ENCODE results near the gene EDC4.
A peak's percentile ranks its signal among the peaks of the same experiment; 100 is the strongest.

The EDC4 gene

GRCh38 chr16:67927131-67927941 is 54.5 kb downstream of the EDC4 start:
- CTCF ChIA-PET = interaction anchor here (0.7 to 4.9 kb wide), 12 partner anchors 31 to 406 kb away, joined by 3 to 62 read pairs (median 5); partner anchors contain the start of genes NRN1L and PSKH1
- H3K4me1 ChIP-seq (ENCODE audit: control insufficient read depth, insufficient read depth, low read length) = peaks cover 10% of the 10 kb centered on the region; the same call in 1 of the 2 replicates
- H3K27ac ChIP-seq (ENCODE audit: extremely low read depth, low read depth, low read length) = no peak overlapping the region; the same call in 1 of the 2 replicates
- no peak overlapping the region for H3K4me3 ChIP-seq (ENCODE audit: low read depth, low read length)
- POLR2A ChIA-PET = interaction anchor here (3.0 kb wide), 1 partner anchor 8 kb away, joined by 10 read pairs; no protein-coding TSS in a partner anchor
- peaks cover 0 to 63% of the 10 kb centered on the region in 2 experiments; a peak in 1 of 3 replicates for H3K36me3 ChIP-seq (ENCODE audit: control insufficient read depth in 2 of 2, insufficient read depth in 1 of 2, low read length in 2 of 2)
- no peak for TF ChIP-seq ELK4 (IDR thresholded peaks at IDR 0.05; ENCODE audit: borderline replicate concordance, low read depth, low read length)
- peak; percentile 49; the same call in 1 of the 2 replicates for TF ChIP-seq ZNF600 (tag by site-specific recombination; IDR thresholded peaks at IDR 0.05)
- no peaks in the 10 kb centered on the region for H3K9me3 ChIP-seq (ENCODE audit: control insufficient read depth, insufficient read depth, low read depth, low read length)

- ChIA-PET CTCF (interaction anchor here (0.6 to 4.9 kb wide), 9 partner anchors 35 to 407 kb away, joined by 3 to 62 read pairs (median 4); partner anchors contain the start of genes NRN1L and PSKH1), POLR2A (interaction anchor here (1.2 kb wide), 1 partner anchor 45 kb away, joined by 3 read pairs; no protein-coding TSS in a partner anchor)
- H3K4me3 ChIP-seq (ENCODE audit: low read depth, low read length) = no peak overlapping the region
- no peak for TF ChIP-seq KLF17 (tag by site-specific recombination; IDR thresholded peaks at IDR 0.05)
- no peak for TF ChIP-seq FEZF1 (tag by site-specific recombination; IDR thresholded peaks at IDR 0.05)
- no peak for TF ChIP-seq ZBTB48 (tag by site-specific recombination; IDR thresholded peaks at IDR 0.05)
- TF ChIP-seq ZNF239 (tag by site-specific recombination; IDR thresholded peaks at IDR 0.05) = no peak
- TF ChIP-seq, protein P1, sequence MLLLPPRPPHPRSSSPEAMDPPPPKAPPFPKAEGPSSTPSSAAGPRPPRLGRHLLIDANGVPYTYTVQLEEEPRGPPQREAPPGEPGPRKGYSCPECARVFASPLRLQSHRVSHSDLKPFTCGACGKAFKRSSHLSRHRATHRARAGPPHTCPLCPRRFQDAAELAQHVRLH (tag by site-specific recombination; IDR thresholded peaks at IDR 0.05) = no peak
- no peak for TF ChIP-seq GFI1B (tag by site-specific recombination; IDR thresholded peaks at IDR 0.05)
- TF ChIP-seq ZNF184 (tag by site-specific recombination; IDR thresholded peaks at IDR 0.05) = no peak
- no peak for TF ChIP-seq ZNF514 (tag by site-specific recombination; IDR thresholded peaks at IDR 0.05)
- H3K9me3 ChIP-seq (ENCODE audit: control insufficient read depth, insufficient read depth, low read depth, low read length) = no peaks in the 10 kb centered on the region
- H3K27ac ChIP-seq (ENCODE audit: extremely low read depth, low read depth, low read length) = no peak overlapping the region
- H3K4me1 ChIP-seq (ENCODE audit: control insufficient read depth, insufficient read depth, low read length) = peaks cover 10% of the 10 kb centered on the region; the same call in 1 of the 2 replicates
- peaks cover 0 to 61% of the 10 kb centered on the region in 2 experiments; a peak in 2 of 3 replicates for H3K36me3 ChIP-seq (ENCODE audit: control insufficient read depth in 2 of 2, insufficient read depth in 1 of 2, low read length in 2 of 2)
These were observed 55.3 kb downstream of the EDC4 start for GRCh38 chr16:67928147-67928546.

GRCh38 chr16:67928561-67929364 is 55.9 kb downstream of the EDC4 start:
- Histone ChIP-seq H3K9me3 (ENCODE audit: control insufficient read depth, insufficient read depth, low read depth, low read length) (no peaks in the 10 kb centered on the region), H3K27ac (ENCODE audit: extremely low read depth, low read depth, low read length) (no peak overlapping the region), H3K36me3 (ENCODE audit: control insufficient read depth in 2 of 2, insufficient read depth in 1 of 2, low read length in 2 of 2) (peaks cover 0 to 54% of the 10 kb centered on the region in 2 experiments; a peak in 2 of 3 replicates), H3K4me1 (ENCODE audit: control insufficient read depth, insufficient read depth, low read length) (peaks cover 10% of the 10 kb centered on the region; the same call in 1 of the 2 replicates), H3K4me3 (ENCODE audit: low read depth, low read length) (no peak overlapping the region)
- CTCF ChIA-PET = interaction anchor here (0.6 to 4.9 kb wide), 18 partner anchors 12 to 408 kb away, joined by 3 to 62 read pairs (median 3); partner anchors contain the start of genes NRN1L and PSKH1
- POLR2A ChIA-PET = interaction anchor here (1.2 kb wide), 1 partner anchor 45 kb away, joined by 3 read pairs; no protein-coding TSS in a partner anchor
- TF ChIP-seq ZNF488 (tag by site-specific recombination; IDR thresholded peaks at IDR 0.05) (no peak), SCRT1 (tag by site-specific recombination; IDR thresholded peaks at IDR 0.05; ENCODE audit: borderline replicate concordance) (peak; percentile 79), KLF16 (tag by site-specific recombination; IDR thresholded peaks at IDR 0.05) (0 out of 2 replicates have a peak, but pooled peaks have one; percentile 30), ZEB2 (tag by site-specific recombination; IDR thresholded peaks at IDR 0.05) (peak; percentile 46; the same call in 1 of the 2 replicates), ZNF596 (tag by site-specific recombination; IDR thresholded peaks at IDR 0.05) (no peak), YY1 (tag by site-specific recombination; IDR thresholded peaks at IDR 0.05) (no peak), ZNF561 (tag by site-specific recombination; IDR thresholded peaks at IDR 0.05; ENCODE audit: borderline replicate concordance) (0 out of 2 replicates have a peak, but pooled peaks have one; percentile 34), KLF1 (tag by site-specific recombination; IDR thresholded peaks at IDR 0.05) (peak; percentile 53; the same call in 1 of the 2 replicates), WT1 (tag by site-specific recombination; IDR thresholded peaks at IDR 0.05) (no peak)
- TF ChIP-seq, protein P2, sequence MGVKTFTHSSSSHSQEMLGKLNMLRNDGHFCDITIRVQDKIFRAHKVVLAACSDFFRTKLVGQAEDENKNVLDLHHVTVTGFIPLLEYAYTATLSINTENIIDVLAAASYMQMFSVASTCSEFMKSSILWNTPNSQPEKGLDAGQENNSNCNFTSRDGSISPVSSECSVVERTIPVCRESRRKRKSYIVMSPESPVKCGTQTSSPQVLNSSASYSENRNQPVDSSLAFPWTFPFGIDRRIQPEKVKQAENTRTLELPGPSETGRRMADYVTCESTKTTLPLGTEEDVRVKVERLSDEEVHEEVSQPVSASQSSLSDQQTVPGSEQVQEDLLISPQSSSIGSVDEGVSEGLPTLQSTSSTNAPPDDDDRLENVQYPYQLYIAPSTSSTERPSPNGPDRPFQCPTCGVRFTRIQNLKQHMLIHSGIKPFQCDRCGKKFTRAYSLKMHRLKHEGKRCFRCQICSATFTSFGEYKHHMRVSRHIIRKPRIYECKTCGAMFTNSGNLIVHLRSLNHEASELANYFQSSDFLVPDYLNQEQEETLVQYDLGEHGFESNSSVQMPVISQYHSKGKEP (tag by site-specific recombination; IDR thresholded peaks at IDR 0.05) = no peak
- TF ChIP-seq, protein P3, sequence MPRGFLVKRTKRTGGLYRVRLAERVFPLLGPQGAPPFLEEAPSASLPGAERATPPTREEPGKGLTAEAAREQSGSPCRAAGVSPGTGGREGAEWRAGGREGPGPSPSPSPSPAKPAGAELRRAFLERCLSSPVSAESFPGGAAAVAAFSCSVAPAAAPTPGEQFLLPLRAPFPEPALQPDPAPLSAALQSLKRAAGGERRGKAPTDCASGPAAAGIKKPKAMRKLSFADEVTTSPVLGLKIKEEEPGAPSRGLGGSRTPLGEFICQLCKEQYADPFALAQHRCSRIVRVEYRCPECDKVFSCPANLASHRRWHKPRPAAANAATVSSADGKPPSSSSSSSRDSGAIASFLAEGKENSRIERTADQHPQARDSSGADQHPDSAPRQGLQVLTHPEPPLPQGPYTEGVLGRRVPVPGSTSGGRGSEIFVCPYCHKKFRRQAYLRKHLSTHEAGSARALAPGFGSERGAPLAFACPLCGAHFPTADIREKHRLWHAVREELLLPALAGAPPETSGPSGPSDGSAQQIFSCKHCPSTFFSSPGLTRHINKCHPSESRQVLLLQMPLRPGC (tag by site-specific recombination; IDR thresholded peaks at IDR 0.05) = no peak
